AG04449 (cell line): ENCODE data around the gene GSTA4.
"Not testable (repeated sequence)": the region's sequence is repeated elsewhere in the genome, so short reads cannot be mapped to it uniquely, and the experiment has no call there.

Experiments used
- CTCF ChIA-PET: fragments of 350-600 bp; formaldehyde crosslinking; extraction: SDS; loops from one replicate; lab custom pipeline; 2021; ENCODE audit warnings: antibody characterized with exemption; lab: Yijun Ruan, JAX
- POLR2A ChIA-PET: fragments of 400-600, 350-600 bp; formaldehyde crosslinking; extraction: SDS; loops from one replicate; lab custom pipeline; 2020; ENCODE audit warnings: antibody characterized with exemption, inconsistent platforms; lab: Yijun Ruan, JAX
- DNase-seq: peaks from one replicate; pipeline ENCODE4 v3.0.0-alpha.2; 2010; ENCODE audit warnings: low read depth, low spot score
- H3K4me3 ChIP-seq: 2 replicates; pipeline ENCODE4 v1.5.1; 2011; ENCODE audit warnings: low read depth, mild to moderate bottlenecking, control low read depth, low read length
- CTCF ChIP-seq: IDR thresholded peaks from one replicate; pipeline ENCODE4 v1.5.1; 2011; ENCODE audit warnings: mild to moderate bottlenecking, moderate library complexity, low read length, control low read depth, inconsistent platforms; ENCODE audit not compliant: insufficient read depth; ENCODE audit errors: missing control alignments

Gene GSTA4

GRCh38 chr6:53014063-53014462, 19.0 kb upstream of the GSTA4 start:
- ChIA-PET CTCF (no interaction called here), POLR2A (no interaction called here)
- no peak overlapping the region for H3K4me3 ChIP-seq
- DNase-seq = peak; percentile 71
- TF ChIP-seq CTCF = no peak

GRCh38 chr6:53011979-53012378, 16.9 kb upstream of the GSTA4 start:
- ChIA-PET POLR2A (no interaction called here), CTCF (interaction anchor here (1.3 kb wide), 1 partner anchor 15 kb away, joined by 4 read pairs; no protein-coding TSS in a partner anchor)

GRCh38 chr6:53010504-53010903, 15.4 kb upstream of the GSTA4 start:
- POLR2A ChIA-PET = no interaction called here
- CTCF ChIA-PET = interaction anchor here (1.0 to 2.5 kb wide), 2 partner anchors 11 to 17 kb away, joined by 3 to 8 read pairs; no protein-coding TSS in a partner anchor
- H3K4me3 ChIP-seq = no peak overlapping the region
- no peak for DNase-seq
- TF ChIP-seq CTCF = no peak

More at GRCh38 chr6:53011979-53012378, 16.9 kb upstream of the GSTA4 start:
- TF ChIP-seq CTCF = no peak
- H3K4me3 ChIP-seq = no peak overlapping the region
- DNase-seq = no peak

GRCh38 chr6:53009511-53009910, 14.4 kb upstream of the GSTA4 start:
- CTCF ChIA-PET = interaction anchor here (1.4 to 2.5 kb wide), 2 partner anchors 10 to 13 kb away, joined by 4 to 8 read pairs; no protein-coding TSS in a partner anchor
- no peak overlapping the region for H3K4me3 ChIP-seq
- DNase-seq = no peak
- no peak for TF ChIP-seq CTCF
- POLR2A ChIA-PET = no interaction called here

- TF ChIP-seq CTCF = no peak
- no peak overlapping the region for H3K4me3 ChIP-seq
- no peak for DNase-seq
- ChIA-PET POLR2A (no interaction called here), CTCF (interaction anchor here (1.4 to 2.5 kb wide), 2 partner anchors 9 to 13 kb away, joined by 4 to 8 read pairs; no protein-coding TSS in a partner anchor)
Observed at GRCh38 chr6:53009056-53009455, 14.0 kb upstream of the GSTA4 start.

- POLR2A ChIA-PET, H3K4me3 ChIP-seq, DNase-seq: not testable (repeated sequence)
- CTCF ChIA-PET = interaction anchor here (1.4 kb wide), 1 partner anchor 12 kb away, joined by 4 read pairs; no protein-coding TSS in a partner anchor
Observed at GRCh38 chr6:53008192-53008687, 13.2 kb upstream of the GSTA4 start.
